HL-60 (cell line): ENCODE results near the gene DGCR8.

Experiments
- DNase-seq, 2 experiments: peaks; one replicate each; pipeline ENCODE4 v3.0.0-alpha.2; 2010 to 2020; ENCODE audit warnings: low read depth in 1 of 2, low spot score in 1 of 2
- H3K27ac ChIP-seq: fragments of 250-450 bp; sonication (Bioruptor Pico); replicated peaks from 2 replicates; pipeline ENCODE4 v1.5.1; 2020; ENCODE audit warnings: mild to moderate bottlenecking, moderate library complexity
- H3K27me3 ChIP-seq: fragments of 250-450 bp; sonication (Bioruptor Pico); 2 replicates; pipeline ENCODE4 v1.5.1; 2021; ENCODE audit warnings: mild to moderate bottlenecking, moderate library complexity; ENCODE audit not compliant: insufficient read depth, poor library complexity, severe bottlenecking
- H3K4me3 ChIP-seq: replicated peaks from 2 replicates; pipeline ENCODE4 v1.5.1; 2011; ENCODE audit warnings: mild to moderate bottlenecking, control low read depth, low read length; ENCODE audit not compliant: insufficient read depth
- CTCF ChIP-seq: IDR thresholded peaks from one replicate; pipeline ENCODE4 v1.5.1; 2011; ENCODE audit warnings: low read length, control low read depth, inconsistent platforms; ENCODE audit not compliant: insufficient read depth
- GABPA ChIP-seq: IDR thresholded peaks from 2 replicates; pipeline ENCODE4 v1.6.1; 2012; ENCODE audit warnings: low read depth
- POLR2AphosphoS5 ChIP-seq: IDR thresholded peaks from 2 replicates; pipeline ENCODE4 v1.6.1; 2012; ENCODE audit warnings: low read depth
- REST ChIP-seq: IDR thresholded peaks from 2 replicates; pipeline ENCODE4 v1.6.1; 2012; ENCODE audit warnings: low read depth; ENCODE audit not compliant: insufficient replicate concordance
- SPI1 ChIP-seq: IDR thresholded peaks from 2 replicates; pipeline ENCODE4 v1.6.1; 2012; ENCODE audit warnings: low read depth, mild to moderate bottlenecking, borderline replicate concordance

Gene DGCR8

GRCh38 chr22:20106849-20107237 is 26.8 kb downstream of the DGCR8 start:
- Histone ChIP-seq H3K27ac (no peak overlapping the region), H3K27me3 (no peaks in the 10 kb centered on the region), H3K4me3 (no peak overlapping the region)
- TF ChIP-seq POLR2AphosphoS5 (no peak), REST (no peak), GABPA (no peak), SPI1 (no peak), CTCF (no peak)
- no peak for DNase-seq

- no peak for DNase-seq
- H3K4me3 ChIP-seq: no peak overlapping the region
- no peaks in the 10 kb centered on the region for H3K27me3 ChIP-seq
- no peak overlapping the region for H3K27ac ChIP-seq
- TF ChIP-seq SPI1 (no peak), REST (no peak), CTCF (no peak), GABPA (no peak), POLR2AphosphoS5 (no peak)
These were observed 27.4 kb downstream of the DGCR8 start for GRCh38 chr22:20107471-20107901.

GRCh38 chr22:20107951-20108756 is 28.1 kb downstream of the DGCR8 start:
- no peak overlapping the region for H3K4me3 ChIP-seq
- H3K27me3 ChIP-seq: no peaks in the 10 kb centered on the region
- DNase-seq: no peak
- TF ChIP-seq SPI1 (no peak), GABPA (no peak), CTCF (no peak), REST (no peak), POLR2AphosphoS5 (peak; percentile 34; the same call in 1 of the 2 replicates)
- H3K27ac ChIP-seq: no peak overlapping the region
